GM20000 (cell line): Measurements from ENCODE around the gene NAALADL2.

Experiments
- DNase-seq: peaks from one replicate; pipeline ENCODE4 v3.0.0; 2012; ENCODE audit warnings: low spot score
- CTCF ChIP-seq: IDR thresholded peaks from 2 replicates; pipeline ENCODE4 v1.5.1; 2012; ENCODE audit warnings: mild to moderate bottlenecking, control low read depth; ENCODE audit errors: extremely low read depth, missing control alignments

Gene NAALADL2

GRCh38 chr3:175301741-175302140, 442.6 kb downstream of the NAALADL2 start:
- no peak for DNase-seq
- TF ChIP-seq CTCF: no peak

GRCh38 chr3:175304404-175304803, 445.3 kb downstream of the NAALADL2 start:
- TF ChIP-seq CTCF: no peak
- DNase-seq: no peak

- DNase-seq: no peak
- TF ChIP-seq CTCF: no peak
Observed at GRCh38 chr3:175307642-175308041, 448.5 kb downstream of the NAALADL2 start.

- no peak for TF ChIP-seq CTCF
- no peak for DNase-seq
Observed at GRCh38 chr3:175308097-175308496, 449.0 kb downstream of the NAALADL2 start.

- no peak for TF ChIP-seq CTCF
- DNase-seq: no peak
Observed at GRCh38 chr3:175310046-175310445, 450.9 kb downstream of the NAALADL2 start.

GRCh38 chr3:175311404-175311803, 452.3 kb downstream of the NAALADL2 start:
- DNase-seq: no peak
- TF ChIP-seq CTCF: no peak

GRCh38 chr3:175311946-175312345, 452.8 kb downstream of the NAALADL2 start:
- no peak for TF ChIP-seq CTCF
- no peak for DNase-seq
